Duodenal mucosa (tissue), 2 donors: ENCODE measurements around the gene PRR29.
A peak's percentile ranks its signal among the peaks of the same experiment; 100 is the strongest.
"Not testable (repeated sequence)": the region's sequence is repeated elsewhere in the genome, so short reads cannot be mapped to it uniquely, and the experiment has no call there.

ENCODE experiments used
- H3K27ac ChIP-seq: one replicate; pipeline ENCODE4 v1.7.0; 2013; ENCODE audit warnings: low read depth, low read length
- H3K27me3 ChIP-seq, 2 donors: one replicate each; pipeline ENCODE4 v1.7.0; 2013; ENCODE audit warnings: low read length in 2 of 2, control low read depth in 1 of 2; ENCODE audit not compliant: insufficient read depth in 2 of 2, control insufficient read depth in 1 of 2
- H3K36me3 ChIP-seq, 2 donors: one replicate each; pipeline ENCODE4 v1.7.0; 2013; ENCODE audit warnings: low read length in 2 of 2, control low read depth in 1 of 2; ENCODE audit not compliant: insufficient read depth in 2 of 2, control insufficient read depth in 1 of 2
- H3K4me1 ChIP-seq, 2 donors: one replicate each; pipeline ENCODE4 v1.7.0; 2013; ENCODE audit warnings: low read length in 2 of 2, control low read depth in 1 of 2; ENCODE audit not compliant: insufficient read depth in 2 of 2, control insufficient read depth in 1 of 2
- H3K4me3 ChIP-seq, 2 donors: one replicate each; pipeline ENCODE4 v1.7.0; 2013; ENCODE audit warnings: low read length in 2 of 2, low read depth in 1 of 2
- H3K9ac ChIP-seq, 2 donors: one replicate each; pipeline ENCODE4 v1.7.0; 2013; ENCODE audit warnings: low read length in 2 of 2, low read depth in 1 of 2
- H3K9me3 ChIP-seq, 2 donors: one replicate each; pipeline ENCODE4 v1.7.0; 2013; ENCODE audit warnings: low read length in 2 of 2, control low read depth in 1 of 2; ENCODE audit not compliant: control insufficient read depth in 1 of 2

The PRR29 gene

GRCh38 chr17:64016231-64016784 lies 18.2 kb downstream of the PRR29 start:
- H3K9ac ChIP-seq: peak overlapping the region in 1 of 2 donors; percentile 9
- no peak overlapping the region for H3K27ac ChIP-seq
- peaks cover 0 to 25% of the 10 kb centered on the region in 2 donors for H3K4me1 ChIP-seq
- no peaks in the 10 kb centered on the region for H3K27me3 ChIP-seq
- H3K9me3 ChIP-seq: no peaks in the 10 kb centered on the region
- H3K36me3 ChIP-seq: no peaks in the 10 kb centered on the region
- peak overlapping the region in 1 of 2 donors; percentile 20 for H3K4me3 ChIP-seq

- peaks cover 0 to 25% of the 10 kb centered on the region in 2 donors for H3K4me1 ChIP-seq
- no peak overlapping the region for H3K9ac ChIP-seq
- H3K4me3 ChIP-seq: no peak overlapping the region
- H3K36me3 ChIP-seq: no peaks in the 10 kb centered on the region
- no peaks in the 10 kb centered on the region for H3K9me3 ChIP-seq
- H3K27ac ChIP-seq: no peak overlapping the region
- no peaks in the 10 kb centered on the region for H3K27me3 ChIP-seq
These were observed 18.8 kb downstream of the PRR29 start for GRCh38 chr17:64016974-64017373.

DNA sequence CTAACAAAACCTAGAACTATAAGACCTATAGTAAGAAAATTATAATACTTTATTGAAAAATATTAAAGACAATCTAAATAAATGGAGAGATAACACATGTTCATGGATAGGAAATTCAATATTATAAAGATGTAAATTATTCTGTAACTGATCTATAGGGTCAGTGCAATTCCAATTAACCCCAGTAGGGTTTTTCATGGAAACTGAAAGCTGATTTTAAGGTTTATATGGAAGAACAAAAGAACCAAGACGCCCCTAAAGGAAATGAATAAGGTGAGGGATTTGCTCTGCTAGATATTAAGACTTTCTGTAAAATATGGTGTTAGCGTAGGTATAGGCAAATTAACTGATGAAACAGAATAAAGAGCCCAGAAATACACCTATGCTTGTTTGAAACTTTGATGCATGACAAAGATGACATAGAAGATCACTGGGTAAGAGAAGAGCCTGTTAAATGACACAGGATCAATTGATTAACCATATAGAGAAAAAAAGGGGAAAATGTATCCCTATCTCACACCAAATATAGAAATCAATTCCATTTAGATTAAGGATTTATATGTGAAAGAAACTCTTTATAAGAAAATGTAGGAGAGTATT lies 19.3 kb downstream of the PRR29 start:
- peaks cover 0 to 25% of the 10 kb centered on the region in 2 donors for H3K4me1 ChIP-seq

DNA sequence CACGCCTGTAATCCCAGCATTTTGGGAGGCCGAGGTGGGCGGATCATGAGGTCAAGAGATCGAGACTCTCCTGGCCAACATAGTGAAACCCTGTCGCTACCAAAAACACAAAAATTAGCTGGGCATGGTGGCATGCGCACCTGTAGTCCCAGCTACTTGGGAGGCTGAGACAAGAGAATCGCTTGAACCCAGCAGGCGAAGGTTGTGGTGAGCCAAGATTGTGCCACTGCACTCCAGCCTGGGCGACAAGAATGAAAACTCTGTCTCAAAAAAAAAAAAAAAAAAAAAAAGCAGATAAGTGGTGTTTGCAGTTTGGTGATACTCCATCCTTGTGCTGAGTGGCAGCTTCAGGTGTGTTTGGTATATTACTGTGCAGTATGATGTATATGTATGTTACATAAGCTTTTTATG lies 21.4 kb downstream of the PRR29 start:
- H3K9me3 ChIP-seq, H3K27me3 ChIP-seq, H3K36me3 ChIP-seq, H3K27ac ChIP-seq: not testable (repeated sequence)
- Histone ChIP-seq H3K4me1 (peaks cover 5 to 31% of the 10 kb centered on the region in 2 donors), H3K4me3 (peak overlapping the region in 1 of 2 donors; percentile 88), H3K9ac (peak overlapping the region; percentile 68 to 91)

More for the DNA sequence above, 19.3 kb downstream of the PRR29 start:
- Histone ChIP-seq H3K9ac (no peak overlapping the region), H3K4me3 (no peak overlapping the region), H3K27ac (no peak overlapping the region), H3K27me3 (no peaks in the 10 kb centered on the region), H3K9me3 (no peaks in the 10 kb centered on the region), H3K36me3 (no peaks in the 10 kb centered on the region)

GRCh38 chr17:64020056-64020766 lies 22.1 kb downstream of the PRR29 start, which contains the start of gene ICAM2:
TSS of gene ICAM2 (minus strand) at chr17:64020633. CDS start at chr17:64006691, 13,942 bp downstream.
- peak within 1 kb of the TSS; percentile 68 to 91 for H3K9ac ChIP-seq
- peak within 1 kb of the TSS; percentile 64 for H3K27ac ChIP-seq
- peaks cover 10 to 33% of the 10 kb centered on the region in 2 donors for H3K4me1 ChIP-seq
- H3K9me3 ChIP-seq: no peaks in the 10 kb centered on the region
- H3K27me3 ChIP-seq: no peaks in the 10 kb centered on the region
- peak within 1 kb of the TSS; percentile 79 to 88 for H3K4me3 ChIP-seq
- H3K36me3 ChIP-seq: no peaks in the 10 kb centered on the region

GRCh38 chr17:64022611-64023063 lies 24.5 kb downstream of the PRR29 start:
- peaks cover 20 to 31% of the 10 kb centered on the region in 2 donors for H3K4me1 ChIP-seq
- no peaks in the 10 kb centered on the region for H3K36me3 ChIP-seq
- no peak overlapping the region for H3K4me3 ChIP-seq
- no peaks in the 10 kb centered on the region for H3K9me3 ChIP-seq
- H3K9ac ChIP-seq: no peak overlapping the region
- no peak overlapping the region for H3K27ac ChIP-seq
- no peaks in the 10 kb centered on the region for H3K27me3 ChIP-seq

DNA sequence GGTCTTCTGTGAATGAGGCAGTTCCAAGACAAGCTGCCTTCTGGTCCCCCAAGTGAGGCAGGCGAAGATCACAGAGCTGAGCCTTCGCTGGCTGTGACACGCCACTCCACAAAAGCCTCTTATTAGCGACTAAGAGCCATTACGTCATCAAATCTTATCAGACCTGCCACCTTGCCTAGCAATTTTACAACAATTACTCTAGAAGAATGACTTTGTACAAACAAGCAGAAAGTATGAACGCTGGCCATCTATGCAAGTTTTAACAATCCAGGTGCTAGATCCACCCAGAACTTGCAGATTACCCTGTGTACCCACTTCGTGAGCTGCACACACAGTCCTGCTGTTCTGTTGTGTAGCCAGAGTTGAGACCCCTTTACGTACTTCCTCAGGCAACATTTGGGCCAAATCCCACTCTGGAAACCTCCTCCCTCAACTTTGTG lies 26.1 kb downstream of the PRR29 start:
- no peak overlapping the region for H3K27ac ChIP-seq
- H3K9me3 ChIP-seq: no peaks in the 10 kb centered on the region
- H3K9ac ChIP-seq: peak overlapping the region in 1 of 2 donors; percentile 32
- H3K36me3 ChIP-seq: no peaks in the 10 kb centered on the region
- H3K4me3 ChIP-seq: no peak overlapping the region
- H3K4me1 ChIP-seq: peaks cover 20 to 31% of the 10 kb centered on the region in 2 donors
- H3K27me3 ChIP-seq: no peaks in the 10 kb centered on the region

GRCh38 chr17:64024781-64025731 lies 26.9 kb downstream of the PRR29 start:
- H3K27me3 ChIP-seq: no peaks in the 10 kb centered on the region
- H3K27ac ChIP-seq: peak overlapping the region; percentile 6
- H3K9ac ChIP-seq: peak overlapping the region in 1 of 2 donors; percentile 45
- H3K4me3 ChIP-seq: peak overlapping the region; percentile 59 to 65
- no peaks in the 10 kb centered on the region for H3K36me3 ChIP-seq
- no peaks in the 10 kb centered on the region for H3K9me3 ChIP-seq
- H3K4me1 ChIP-seq: peaks cover 20 to 28% of the 10 kb centered on the region in 2 donors

- no peak overlapping the region for H3K27ac ChIP-seq
- H3K9me3 ChIP-seq: no peaks in the 10 kb centered on the region
- H3K4me1 ChIP-seq: peaks cover 20 to 23% of the 10 kb centered on the region in 2 donors
- no peaks in the 10 kb centered on the region for H3K27me3 ChIP-seq
- peak overlapping the region in 1 of 2 donors; percentile 45 for H3K9ac ChIP-seq
- peak overlapping the region; percentile 59 to 65 for H3K4me3 ChIP-seq
- no peaks in the 10 kb centered on the region for H3K36me3 ChIP-seq
These were observed 27.7 kb downstream of the PRR29 start for GRCh38 chr17:64025732-64026294.
